ENCODE results near the gene FLVCR1. TPM values are rescaled to one million over a fixed set of nuclear protein-coding genes. Genes with fewer than 3 reads are reported as not detected.
A peak's percentile ranks its signal among the peaks of the same experiment; 100 is the strongest.

FLVCR1 gene
- total and polyA plus RNA-seq, 9 of the 15 experiments (the other 6 are each of a cell fraction or from before 2014, with no cell fraction given), result 5.2 to 18.0 (median 12.5) TPM

- intact Hi-C loops (cut with micrococcal nuclease) (loop anchor here (1.0 kb wide), 2 partner anchors 74 to 149 kb away; no protein-coding TSS in a partner anchor), in situ Hi-C loops (cut with MboI) (no loop called here)
- BruUV-seq (replicated peaks), result no TSS peak
- FAIRE-seq (peak; percentile 78), ATAC-seq (peak; percentile 79), DNase-seq (ENCODE audit: extremely low read depth in 1 of 4, low spot score in 3 of 4) (peak; percentile 53 to 75 (median 72))
- Histone ChIP-seq H3K9me1 (ENCODE audit: control insufficient read depth, insufficient read depth, low read length) (no peaks in the 10 kb centered on the region), H3K79me2 (ENCODE audit: control insufficient read depth, insufficient read depth, low read length) (no peaks in the 10 kb centered on the region), H3K9ac (ENCODE audit: insufficient read depth in 1 of 2, low read depth in 2 of 2, low read length in 2 of 2) (no peak overlapping the region), H3K27me3 (ENCODE audit: control insufficient read depth in 2 of 2, insufficient read depth in 2 of 2, low read length in 2 of 2) (peaks cover 15 to 52% of the 10 kb centered on the region in 2 experiments), H3K4me1 (replicated peaks in 1 of 2; ENCODE audit: control insufficient read depth in 2 of 2, insufficient read depth in 2 of 2, low read length in 2 of 2) (peaks cover 7% of the 10 kb centered on the region in 2 experiments; a peak in 3 of 5 replicates), H2AFZ (ENCODE audit: low read depth, low read length) (peak overlapping the region; percentile 36; the same call in 1 of the 2 replicates), H3K4me3 (no peak overlapping the region), H3K9me3 (replicated peaks; ENCODE audit: control insufficient read depth, insufficient read depth, low read depth, low read length) (no peaks in the 10 kb centered on the region), H4K20me1 (replicated peaks; ENCODE audit: control insufficient read depth, insufficient read depth, low read length) (0 out of 2 replicates have a peak, but pooled peaks cover 6% of the 10 kb centered on the region), H3K4me2 (ENCODE audit: insufficient read depth, low read length) (peak overlapping the region; percentile 32; the same call in 1 of the 2 replicates), H3K36me3 (ENCODE audit: control insufficient read depth, insufficient read depth, low read length) (no peaks in the 10 kb centered on the region), H3K27ac (ENCODE audit: extremely low read depth, low read depth, low read length) (no peak overlapping the region)
- CTCF ChIA-PET (ENCODE audit: low intra/inter-chr PET ratio), result interaction anchor here (0.6 to 1.1 kb wide), 2 partner anchors 12 to 74 kb away, joined by 6 to 9 read pairs; no protein-coding TSS in a partner anchor
- POLR2A ChIA-PET, result interaction anchor here (0.6 kb wide), 2 partner anchors 286 to 1299 kb away, joined by 3 read pairs; no protein-coding TSS in a partner anchor
- 9% methylated on average over 6 of the region's 6 CpGs for WGBS (ENCODE audit: insufficient coverage, low coverage, missing lambda C conversion rate)
- TF ChIP-seq PURB (CRISPR knock-in tag; IDR thresholded peaks at IDR 0.05; ENCODE audit: low read depth), result no peak
- TF ChIP-seq HOXB6 (CRISPR knock-in tag; IDR thresholded peaks at IDR 0.05; ENCODE audit: borderline replicate concordance), result no peak
- no peak for TF ChIP-seq KLF1 (tag; IDR thresholded peaks at IDR 0.05)
- no peak for TF ChIP-seq RERE (CRISPR knock-in tag; IDR thresholded peaks at IDR 0.05; ENCODE audit: borderline replicate concordance)
- TF ChIP-seq ZEB2 (IDR thresholded peaks at IDR 0.05), result no peak
- peak; percentile 64 to 86 for TF ChIP-seq RAD21 (CRISPR knock-in tag; conservative IDR thresholded peaks at IDR 0.05 in 1 of 2, IDR thresholded peaks at IDR 0.05 in 1 of 2)
These were observed 62.8 kb downstream of the FLVCR1 start for GRCh38 chr1:212920896-212921295.
